ENCODE data around the gene ZFYVE28.

The ZFYVE28 gene

GRCh38 chr4:2332201-2332975, 86.1 kb downstream of the ZFYVE28 start:
- TF ChIP-seq GATA3 (IDR thresholded peaks at IDR 0.05; ENCODE audit: low read depth, low read length), result no peak
- TF ChIP-seq GATA2 (IDR thresholded peaks at IDR 0.05; ENCODE audit: low read depth, low read length), result no peak

GRCh38 chr4:2331519-2332200, 86.8 kb downstream of the ZFYVE28 start:
- TF ChIP-seq GATA3 (IDR thresholded peaks at IDR 0.05; ENCODE audit: low read depth, low read length) (no peak), GATA2 (IDR thresholded peaks at IDR 0.05; ENCODE audit: low read depth, low read length) (no peak)

- TF ChIP-seq GATA3 (IDR thresholded peaks at IDR 0.05; ENCODE audit: low read depth, low read length) (no peak), GATA2 (IDR thresholded peaks at IDR 0.05; ENCODE audit: low read depth, low read length) (no peak)
Observed at GRCh38 chr4:2331043-2331420, 87.4 kb downstream of the ZFYVE28 start.

DNA sequence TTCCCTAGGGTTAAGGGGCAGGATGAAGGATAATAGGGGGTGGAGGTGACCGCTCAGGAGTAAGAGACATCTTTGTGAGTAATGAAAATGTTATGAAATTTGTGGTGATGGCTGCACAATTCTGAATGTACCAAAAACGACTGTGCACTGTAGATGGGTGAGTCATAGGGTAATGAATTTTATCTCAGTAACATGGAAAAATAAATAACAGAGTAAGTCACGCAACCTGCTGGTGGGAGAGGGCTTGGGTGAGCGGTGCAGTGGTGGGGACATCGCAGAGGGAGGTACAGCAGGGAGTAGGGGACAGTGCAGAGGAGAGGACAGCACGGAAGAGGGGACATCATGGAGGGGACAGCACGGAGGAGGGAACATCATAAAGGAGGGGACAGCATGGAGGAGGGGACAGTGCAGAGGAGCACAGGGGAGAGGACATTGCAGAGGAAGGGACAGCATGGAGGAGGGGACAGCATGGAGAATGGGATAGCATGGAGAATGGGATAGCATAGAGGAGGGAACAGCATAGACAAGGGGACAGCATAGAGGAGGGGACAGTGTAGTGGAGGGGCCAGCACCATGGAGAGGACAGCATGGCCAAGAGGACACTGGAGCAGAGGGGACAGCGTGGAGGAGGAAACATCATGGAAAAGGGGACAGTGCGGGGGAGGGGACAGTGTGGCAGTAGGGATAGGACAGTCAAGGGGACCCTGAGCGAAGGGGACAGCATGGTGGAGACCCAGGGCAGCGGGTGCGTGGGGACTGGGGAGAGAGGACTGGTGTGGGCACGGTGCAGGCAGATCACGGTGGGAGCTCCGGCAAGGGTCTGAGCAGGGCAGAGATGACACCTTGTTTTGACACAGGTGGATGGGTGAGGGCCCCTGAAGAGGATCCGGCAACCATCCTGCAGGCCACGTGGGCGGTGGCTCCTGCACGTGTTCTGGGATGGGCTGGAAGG, 88.1 kb downstream of the ZFYVE28 start:
- no peak for TF ChIP-seq GATA2 (IDR thresholded peaks at IDR 0.05; ENCODE audit: low read depth, low read length)
- TF ChIP-seq GATA3 (IDR thresholded peaks at IDR 0.05; ENCODE audit: low read depth, low read length), result no peak

DNA sequence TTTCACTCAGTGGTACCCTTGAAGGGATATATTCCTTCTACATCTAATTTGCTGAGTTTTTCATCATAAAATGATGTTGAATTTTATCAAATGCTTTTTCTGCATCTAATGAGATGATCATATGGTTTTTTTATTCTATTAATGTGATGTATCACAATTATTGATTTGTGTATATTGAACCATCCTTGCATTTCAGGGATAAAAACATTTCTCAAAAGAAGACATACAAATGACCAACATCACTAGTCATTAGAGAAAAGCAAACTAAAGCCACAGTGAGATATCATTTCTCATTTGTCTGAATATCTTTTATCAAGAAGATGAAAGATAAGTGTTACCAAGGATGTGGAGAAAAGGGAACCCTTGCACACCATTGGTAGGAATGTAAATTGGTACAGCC, 90.9 kb downstream of the ZFYVE28 start:
- TF ChIP-seq GATA3 (IDR thresholded peaks at IDR 0.05; ENCODE audit: low read depth, low read length), result no peak
- TF ChIP-seq GATA2 (IDR thresholded peaks at IDR 0.05; ENCODE audit: low read depth, low read length), result no peak

DNA sequence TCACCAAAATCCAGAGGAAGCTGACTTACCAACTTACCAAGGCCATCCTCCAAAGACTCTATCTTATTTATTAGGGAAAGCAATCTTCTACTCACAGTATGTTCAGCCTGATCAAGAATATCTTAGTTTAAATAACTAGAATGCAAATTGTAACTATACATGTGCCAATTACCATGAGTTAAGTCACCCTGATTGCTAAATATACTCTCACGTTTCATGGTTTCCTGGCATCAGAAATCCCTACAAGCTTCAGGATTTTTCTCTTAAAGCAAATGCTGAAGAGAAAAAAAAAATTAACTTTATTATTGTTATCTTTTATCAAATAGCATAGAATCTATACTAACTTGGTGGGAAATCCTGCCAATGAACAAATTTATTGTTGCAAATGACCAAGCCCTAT, 93.6 kb downstream of the ZFYVE28 start:
- no peak for TF ChIP-seq GATA3 (IDR thresholded peaks at IDR 0.05; ENCODE audit: low read depth, low read length)
- TF ChIP-seq GATA2 (IDR thresholded peaks at IDR 0.05; ENCODE audit: low read depth, low read length), result no peak

- TF ChIP-seq GATA3 (IDR thresholded peaks at IDR 0.05; ENCODE audit: low read depth, low read length), result no peak
- no peak for TF ChIP-seq GATA2 (IDR thresholded peaks at IDR 0.05; ENCODE audit: low read depth, low read length)
Observed at GRCh38 chr4:2322841-2323240, 95.6 kb downstream of the ZFYVE28 start.

DNA sequence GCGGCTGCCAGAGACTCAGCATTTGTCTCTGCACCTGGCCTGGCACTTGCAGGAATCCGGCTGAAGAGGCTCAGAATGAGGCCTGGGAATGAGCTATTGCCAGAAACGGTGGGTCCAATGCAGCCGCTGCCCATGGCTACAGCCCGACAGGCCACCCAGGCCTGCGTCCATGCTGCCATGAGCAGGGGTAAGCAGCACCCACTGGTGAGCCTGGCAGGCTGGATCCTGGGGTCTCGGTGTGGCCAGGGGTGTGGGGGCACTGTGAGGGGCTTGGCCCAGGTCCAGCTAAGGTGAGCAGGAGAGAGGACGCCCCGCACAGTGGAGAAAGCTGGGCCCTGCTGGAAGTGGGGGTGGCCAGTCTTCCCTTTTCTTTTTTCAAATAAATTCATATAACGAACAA, 96.2 kb downstream of the ZFYVE28 start:
- TF ChIP-seq GATA2 (IDR thresholded peaks at IDR 0.05; ENCODE audit: low read depth, low read length) (no peak), GATA3 (IDR thresholded peaks at IDR 0.05; ENCODE audit: low read depth, low read length) (no peak)

GRCh38 chr4:2321279-2322196, 96.9 kb downstream of the ZFYVE28 start:
- TF ChIP-seq GATA2 (IDR thresholded peaks at IDR 0.05; ENCODE audit: low read depth, low read length) (no peak), GATA3 (IDR thresholded peaks at IDR 0.05; ENCODE audit: low read depth, low read length) (no peak)

DNA sequence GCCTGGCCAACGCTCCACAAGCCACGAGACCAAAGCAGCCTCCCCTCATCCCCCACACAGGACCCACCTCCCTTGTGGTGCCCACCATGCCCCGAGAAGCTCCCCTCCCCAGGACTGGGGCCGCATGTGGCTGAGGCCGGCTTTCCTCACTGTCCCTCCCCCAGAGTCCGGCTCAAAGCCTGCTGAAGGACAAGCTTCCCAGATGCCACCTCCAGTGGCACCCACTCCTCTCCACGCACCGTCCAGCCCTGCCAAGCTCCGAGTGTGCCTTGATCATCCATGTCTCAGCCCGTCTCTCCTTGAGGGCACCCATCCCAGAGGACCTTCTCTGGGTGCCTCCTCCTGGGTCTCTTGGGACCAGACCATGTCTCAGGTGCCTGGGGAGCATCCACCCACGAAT, 97.7 kb downstream of the ZFYVE28 start:
- TF ChIP-seq GATA2 (IDR thresholded peaks at IDR 0.05; ENCODE audit: low read depth, low read length), result no peak
- no peak for TF ChIP-seq GATA3 (IDR thresholded peaks at IDR 0.05; ENCODE audit: low read depth, low read length)

DNA sequence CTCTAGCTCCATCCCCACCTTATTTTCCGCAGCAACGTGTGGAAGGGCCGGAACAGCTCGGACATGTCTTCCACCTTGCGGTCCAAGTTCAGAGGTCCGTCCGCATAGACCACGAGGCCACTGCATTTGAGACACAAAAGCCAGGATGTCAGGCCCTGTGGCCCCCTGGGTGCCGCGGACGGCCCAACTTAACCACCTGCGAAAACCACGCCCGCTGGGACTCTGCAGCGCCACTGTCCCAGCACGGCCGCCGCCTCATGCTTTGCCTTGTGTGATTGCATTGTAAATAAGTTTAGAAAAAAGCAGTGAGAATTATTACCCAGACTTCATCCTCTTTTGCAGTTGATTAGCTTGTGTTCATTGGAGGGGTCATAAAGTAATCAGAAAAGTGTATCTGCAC, 98.3 kb downstream of the ZFYVE28 start:
- no peak for TF ChIP-seq GATA2 (IDR thresholded peaks at IDR 0.05; ENCODE audit: low read depth, low read length)
- no peak for TF ChIP-seq GATA3 (IDR thresholded peaks at IDR 0.05; ENCODE audit: low read depth, low read length)

DNA sequence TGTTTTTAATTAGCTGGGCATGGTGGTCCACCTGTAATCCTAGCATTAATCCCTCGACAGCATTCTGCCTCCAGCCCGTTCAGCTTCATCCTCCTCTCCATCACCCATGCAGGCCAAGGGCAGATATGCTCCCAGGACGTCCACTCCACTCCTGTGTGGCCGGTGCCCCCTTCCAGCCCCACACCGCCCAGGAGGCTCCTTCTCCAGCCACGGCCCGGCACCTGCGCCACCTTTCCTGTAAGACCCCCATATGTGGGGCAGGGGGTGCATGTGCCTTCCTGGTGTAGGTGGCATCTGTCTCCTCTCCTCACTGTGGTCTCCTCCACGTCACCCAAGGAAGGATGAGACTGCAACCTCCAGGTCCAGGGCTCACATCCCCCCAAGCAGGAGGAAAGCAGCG, 99.6 kb downstream of the ZFYVE28 start:
- TF ChIP-seq GATA2 (IDR thresholded peaks at IDR 0.05; ENCODE audit: low read depth, low read length) (no peak), GATA3 (IDR thresholded peaks at IDR 0.05; ENCODE audit: low read depth, low read length) (no peak)

- no peak for TF ChIP-seq GATA2 (IDR thresholded peaks at IDR 0.05; ENCODE audit: low read depth, low read length)
- TF ChIP-seq GATA3 (IDR thresholded peaks at IDR 0.05; ENCODE audit: low read depth, low read length), result no peak
Observed at GRCh38 chr4:2318476-2318875, 100.0 kb downstream of the ZFYVE28 start.

Measured in SH-SY5Y (cell line).